ENCODE measurements around the gene CREB5. TPM values are rescaled to one million over a fixed set of nuclear protein-coding genes. Genes with fewer than 3 reads are reported as not detected.

CREB5 gene
- total RNA-seq, 1 donor from 2014 or later = 10.3 TPM

DNA sequence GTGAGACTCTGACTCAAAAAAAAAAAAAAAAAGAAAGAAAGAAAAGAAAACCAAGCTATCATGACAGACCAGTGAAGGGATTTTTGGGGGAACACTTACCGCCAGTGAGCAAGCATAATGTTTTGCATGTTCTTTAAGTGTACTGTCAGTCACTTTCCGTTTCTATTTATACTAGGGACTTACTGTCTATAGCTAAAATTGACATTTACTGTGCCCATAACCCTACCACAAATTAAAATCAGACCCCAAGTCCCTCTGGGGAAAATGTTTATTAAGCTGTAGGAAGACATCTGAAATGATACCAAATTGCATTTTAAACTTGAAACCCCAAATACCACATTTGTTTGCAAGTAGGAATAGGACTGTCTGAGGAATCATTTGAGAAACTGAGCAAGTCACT is 293.0 kb downstream of the CREB5 start:
- no peak overlapping the region for H3K4me3 ChIP-seq
- TF ChIP-seq, protein P1, sequence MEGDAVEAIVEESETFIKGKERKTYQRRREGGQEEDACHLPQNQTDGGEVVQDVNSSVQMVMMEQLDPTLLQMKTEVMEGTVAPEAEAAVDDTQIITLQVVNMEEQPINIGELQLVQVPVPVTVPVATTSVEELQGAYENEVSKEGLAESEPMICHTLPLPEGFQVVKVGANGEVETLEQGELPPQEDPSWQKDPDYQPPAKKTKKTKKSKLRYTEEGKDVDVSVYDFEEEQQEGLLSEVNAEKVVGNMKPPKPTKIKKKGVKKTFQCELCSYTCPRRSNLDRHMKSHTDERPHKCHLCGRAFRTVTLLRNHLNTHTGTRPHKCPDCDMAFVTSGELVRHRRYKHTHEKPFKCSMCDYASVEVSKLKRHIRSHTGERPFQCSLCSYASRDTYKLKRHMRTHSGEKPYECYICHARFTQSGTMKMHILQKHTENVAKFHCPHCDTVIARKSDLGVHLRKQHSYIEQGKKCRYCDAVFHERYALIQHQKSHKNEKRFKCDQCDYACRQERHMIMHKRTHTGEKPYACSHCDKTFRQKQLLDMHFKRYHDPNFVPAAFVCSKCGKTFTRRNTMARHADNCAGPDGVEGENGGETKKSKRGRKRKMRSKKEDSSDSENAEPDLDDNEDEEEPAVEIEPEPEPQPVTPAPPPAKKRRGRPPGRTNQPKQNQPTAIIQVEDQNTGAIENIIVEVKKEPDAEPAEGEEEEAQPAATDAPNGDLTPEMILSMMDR (IDR thresholded peaks at IDR 0.05) = no peak
- H3K27me3 ChIP-seq (ENCODE audit: low read depth) = no peaks in the 10 kb centered on the region
- peaks cover 19% of the 10 kb centered on the region for H3K4me1 ChIP-seq
- no peak overlapping the region for H3K27ac ChIP-seq
- no peaks in the 10 kb centered on the region for H3K9me3 ChIP-seq
- ATAC-seq (no peak), DNase-seq (no peak)
- H3K36me3 ChIP-seq = no peaks in the 10 kb centered on the region
- intact Hi-C loops (cut with DNase I) = no loop called here

- Histone ChIP-seq H3K4me3 (no peak overlapping the region), H3K27me3 (ENCODE audit: low read depth) (no peaks in the 10 kb centered on the region), H3K4me1 (peaks cover 17% of the 10 kb centered on the region), H3K27ac (no peak overlapping the region), H3K36me3 (no peaks in the 10 kb centered on the region), H3K9me3 (no peaks in the 10 kb centered on the region)
- intact Hi-C loops (cut with DNase I) = no loop called here
- DNase-seq = no peak
- TF ChIP-seq, protein P1 (IDR thresholded peaks at IDR 0.05) = no peak
- peak; percentile 84 for ATAC-seq
These were observed 294.3 kb downstream of the CREB5 start for GRCh38 chr7:28706584-28706983.

GRCh38 chr7:28707291-28707690 is 295.0 kb downstream of the CREB5 start:
- ATAC-seq = no peak
- intact Hi-C loops (cut with DNase I) = no loop called here

GRCh38 chr7:28708033-28708951 is 296.0 kb downstream of the CREB5 start:
- H3K4me3 ChIP-seq = no peak overlapping the region
- no peaks in the 10 kb centered on the region for H3K27me3 ChIP-seq (ENCODE audit: low read depth)
- H3K9me3 ChIP-seq = no peaks in the 10 kb centered on the region
- peaks cover 12% of the 10 kb centered on the region for H3K4me1 ChIP-seq
- H3K36me3 ChIP-seq = no peaks in the 10 kb centered on the region
- ATAC-seq (peak in 1 of 2 donors; percentile 39), DNase-seq (no peak)
- intact Hi-C loops (cut with DNase I) = no loop called here
- TF ChIP-seq, protein P1 (IDR thresholded peaks at IDR 0.05) = no peak
- H3K27ac ChIP-seq = no peak overlapping the region

More at GRCh38 chr7:28707291-28707690, 295.0 kb downstream of the CREB5 start:
- Histone ChIP-seq H3K4me3 (no peak overlapping the region), H3K27ac (no peak overlapping the region), H3K9me3 (no peaks in the 10 kb centered on the region), H3K4me1 (peaks cover 12% of the 10 kb centered on the region), H3K36me3 (no peaks in the 10 kb centered on the region), H3K27me3 (ENCODE audit: low read depth) (no peaks in the 10 kb centered on the region)
- DNase-seq = no peak
- TF ChIP-seq, protein P1 (IDR thresholded peaks at IDR 0.05) = no peak

DNA sequence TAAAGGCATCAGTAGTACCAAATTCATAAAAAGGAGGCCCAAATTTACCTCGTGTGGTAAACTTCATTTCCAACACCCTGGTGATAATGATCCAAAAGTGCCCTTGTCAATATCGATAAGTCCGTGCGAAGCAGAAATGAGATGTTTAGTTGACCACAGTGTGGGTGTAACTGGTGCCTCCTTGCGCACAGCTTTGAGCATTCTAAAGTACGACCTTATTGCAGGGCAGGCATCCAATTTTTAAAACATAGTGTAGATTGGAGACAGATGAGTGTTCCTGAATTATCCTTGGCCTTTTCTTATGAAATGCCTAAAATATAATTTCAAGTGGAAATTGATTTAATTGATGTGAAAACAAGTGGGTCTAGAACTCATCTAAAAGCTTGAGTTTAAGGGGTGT is 297.4 kb downstream of the CREB5 start:
- Histone ChIP-seq H3K27ac (no peak overlapping the region), H3K9me3 (no peaks in the 10 kb centered on the region), H3K4me1 (peaks cover 12% of the 10 kb centered on the region), H3K27me3 (ENCODE audit: low read depth) (no peaks in the 10 kb centered on the region), H3K4me3 (no peak overlapping the region), H3K36me3 (no peaks in the 10 kb centered on the region)
- ATAC-seq (no peak), DNase-seq (no peak)
- intact Hi-C loops (cut with DNase I) = no loop called here
- TF ChIP-seq, protein P1 (IDR thresholded peaks at IDR 0.05) = no peak

Data from lower lobe of right lung (tissue), 2 donors.